Upper lobe of right lung (tissue), 1 donor: ENCODE results near the gene BRWD1. TPM values are rescaled to one million over a fixed set of nuclear protein-coding genes. Genes with fewer than 3 reads are reported as not detected.

Experiments
- ATAC-seq: fragments of 200-7000 bp; cut with Tn5 transposase; one replicate; pipeline ENCODE4 v1.9.1; 2020; ENCODE audit warnings: mild to moderate bottlenecking, moderate library complexity
- DNase-seq: peaks from one replicate; pipeline ENCODE4 v3.0.0-alpha.2; 2020
- H3K27ac ChIP-seq: fragments of 200-600 bp; one replicate; pipeline ENCODE4 v1.8.0; 2022
- H3K27me3 ChIP-seq: fragments of 200-600 bp; one replicate; pipeline ENCODE4 v1.8.0; 2022; ENCODE audit warnings: mild to moderate bottlenecking
- H3K36me3 ChIP-seq: fragments of 200-600 bp; one replicate; pipeline ENCODE4 v1.8.0; 2022
- H3K4me1 ChIP-seq: fragments of 200-600 bp; one replicate; pipeline ENCODE4 v1.8.0; 2022
- H3K4me3 ChIP-seq: fragments of 200-600 bp; one replicate; pipeline ENCODE4 v1.8.0; 2022; ENCODE audit warnings: mild to moderate bottlenecking
- H3K9me3 ChIP-seq: fragments of 200-600 bp; one replicate; pipeline ENCODE4 v1.8.0; 2022
- intact Hi-C: fragments of 100-400 bp; cut with DNase I; formaldehyde crosslinking; loops from one replicate; pipeline ENCODE4 v1.11.0; 2022
- total RNA-seq: library from RNA; stranded (reverse); fragmentation: NEBNext Ultra II Directional; extraction: Animal tissue kit (Norgen Biotek cat#: 25700); gene quantifications from one replicate; pipeline ENCODE4 v1.2.1, GENCODE V29; 2021
- TF ChIP-seq, protein P1 (sequence below): fragments of 200-600 bp; IDR thresholded peaks from one replicate; pipeline ENCODE4 v1.8.0; 2022; ENCODE audit warnings: antibody characterized with exemption
- donor health status: DM: no; HTN: yes; CAD: no; lungs with severe emphysema.

BRWD1 gene
- total RNA-seq, 1 donor from 2014 or later: 40.5 TPM

DNA sequence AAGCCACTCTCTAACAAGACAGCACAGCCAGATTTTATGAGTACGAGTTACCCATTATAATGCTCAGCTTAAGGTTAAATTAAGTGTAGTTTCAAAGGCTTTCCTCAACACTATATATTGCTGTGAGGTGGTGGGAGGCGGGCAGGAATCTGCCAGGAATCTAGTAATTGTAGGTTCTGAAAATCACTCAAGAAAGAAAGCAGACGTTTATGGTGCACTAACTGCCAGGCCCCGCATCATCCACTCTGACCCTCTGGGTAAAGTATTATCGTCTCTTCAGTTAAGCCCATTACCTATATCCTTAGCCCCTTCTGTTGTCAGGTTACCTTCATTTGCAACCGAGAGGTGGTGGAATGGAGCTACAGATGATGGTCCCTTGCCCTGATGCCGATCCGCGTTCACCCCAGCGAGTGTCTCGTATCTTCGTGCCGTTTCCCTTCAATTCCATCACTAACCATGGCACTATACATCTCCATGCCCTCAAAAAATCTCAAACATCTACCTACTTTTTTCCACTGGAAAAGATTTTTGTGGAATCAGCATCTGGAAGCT is 23.1 kb upstream of the BRWD1 start:
- ATAC-seq: no peak
- H3K4me1 ChIP-seq: no peaks in the 10 kb centered on the region
- no peak for DNase-seq
- no peaks in the 10 kb centered on the region for H3K9me3 ChIP-seq
- H3K4me3 ChIP-seq: no peak overlapping the region
- no peak overlapping the region for H3K27ac ChIP-seq
- H3K27me3 ChIP-seq: no peaks in the 10 kb centered on the region
- TF ChIP-seq, protein P1, sequence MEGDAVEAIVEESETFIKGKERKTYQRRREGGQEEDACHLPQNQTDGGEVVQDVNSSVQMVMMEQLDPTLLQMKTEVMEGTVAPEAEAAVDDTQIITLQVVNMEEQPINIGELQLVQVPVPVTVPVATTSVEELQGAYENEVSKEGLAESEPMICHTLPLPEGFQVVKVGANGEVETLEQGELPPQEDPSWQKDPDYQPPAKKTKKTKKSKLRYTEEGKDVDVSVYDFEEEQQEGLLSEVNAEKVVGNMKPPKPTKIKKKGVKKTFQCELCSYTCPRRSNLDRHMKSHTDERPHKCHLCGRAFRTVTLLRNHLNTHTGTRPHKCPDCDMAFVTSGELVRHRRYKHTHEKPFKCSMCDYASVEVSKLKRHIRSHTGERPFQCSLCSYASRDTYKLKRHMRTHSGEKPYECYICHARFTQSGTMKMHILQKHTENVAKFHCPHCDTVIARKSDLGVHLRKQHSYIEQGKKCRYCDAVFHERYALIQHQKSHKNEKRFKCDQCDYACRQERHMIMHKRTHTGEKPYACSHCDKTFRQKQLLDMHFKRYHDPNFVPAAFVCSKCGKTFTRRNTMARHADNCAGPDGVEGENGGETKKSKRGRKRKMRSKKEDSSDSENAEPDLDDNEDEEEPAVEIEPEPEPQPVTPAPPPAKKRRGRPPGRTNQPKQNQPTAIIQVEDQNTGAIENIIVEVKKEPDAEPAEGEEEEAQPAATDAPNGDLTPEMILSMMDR: no peak
- intact Hi-C loops: no loop called here
- peaks cover 10% of the 10 kb centered on the region for H3K36me3 ChIP-seq

DNA sequence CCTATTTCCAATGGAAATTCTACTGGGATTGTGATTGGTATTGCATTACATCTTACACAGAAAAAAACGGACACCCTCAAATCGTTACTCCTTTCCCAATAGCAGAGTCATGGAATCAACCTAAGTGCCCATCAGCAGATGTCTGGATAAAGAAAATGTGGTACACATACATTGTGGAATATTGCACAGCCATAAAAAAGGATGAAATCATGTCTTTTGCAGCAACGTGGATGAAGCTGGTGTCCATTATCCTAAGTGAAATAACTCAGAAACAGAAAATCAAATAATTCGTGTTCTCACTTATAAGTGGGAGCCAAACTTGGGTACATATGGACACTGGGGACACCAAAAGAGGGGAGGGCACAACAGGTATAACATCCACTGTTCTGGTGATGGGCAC is 21.2 kb upstream of the BRWD1 start:
- H3K36me3 ChIP-seq: no peaks in the 10 kb centered on the region
- no peak overlapping the region for H3K27ac ChIP-seq
- ATAC-seq (no peak), DNase-seq (no peak)
- TF ChIP-seq, protein P1: no peak
- H3K9me3 ChIP-seq: no peaks in the 10 kb centered on the region
- intact Hi-C loops: no loop called here
- no peaks in the 10 kb centered on the region for H3K27me3 ChIP-seq
- H3K4me1 ChIP-seq: no peaks in the 10 kb centered on the region
- H3K4me3 ChIP-seq: no peak overlapping the region

GRCh38 chr21:39332175-39332574 is 18.7 kb upstream of the BRWD1 start:
- no peaks in the 10 kb centered on the region for H3K36me3 ChIP-seq
- H3K27me3 ChIP-seq: no peaks in the 10 kb centered on the region
- H3K9me3 ChIP-seq: no peaks in the 10 kb centered on the region
- TF ChIP-seq, protein P1: no peak
- no peaks in the 10 kb centered on the region for H3K4me1 ChIP-seq
- intact Hi-C loops: no loop called here
- H3K27ac ChIP-seq: no peak overlapping the region
- ATAC-seq: no peak
- no peak overlapping the region for H3K4me3 ChIP-seq
- no peak for DNase-seq

GRCh38 chr21:39330001-39330400 is 16.6 kb upstream of the BRWD1 start:
- intact Hi-C loops: no loop called here
- H3K27me3 ChIP-seq: no peaks in the 10 kb centered on the region
- H3K4me3 ChIP-seq: no peak overlapping the region
- no peak for DNase-seq
- TF ChIP-seq, protein P1: no peak
- no peaks in the 10 kb centered on the region for H3K36me3 ChIP-seq
- no peaks in the 10 kb centered on the region for H3K4me1 ChIP-seq
- no peaks in the 10 kb centered on the region for H3K9me3 ChIP-seq
- no peak for ATAC-seq
- no peak overlapping the region for H3K27ac ChIP-seq

DNA sequence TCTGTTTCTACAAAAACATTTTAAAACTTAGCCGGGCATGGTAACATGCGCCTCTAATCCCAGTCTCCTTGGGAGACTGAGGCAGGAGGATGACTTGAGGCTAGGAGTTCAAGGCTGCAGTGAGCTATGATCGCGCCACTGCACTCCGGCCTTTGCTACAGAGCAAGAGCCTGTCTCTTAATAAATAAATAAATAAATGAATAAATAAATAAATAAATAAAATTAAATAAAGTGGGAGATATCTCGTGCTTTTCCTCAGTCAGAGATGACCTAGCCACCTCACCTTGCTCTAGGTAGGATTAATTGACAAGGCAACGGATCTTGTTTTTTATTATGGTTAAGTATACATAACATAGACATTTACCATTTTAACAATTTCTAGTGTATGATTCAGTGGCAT is 14.3 kb upstream of the BRWD1 start:
- Histone ChIP-seq H3K9me3 (no peaks in the 10 kb centered on the region), H3K4me1 (no peaks in the 10 kb centered on the region), H3K27ac (no peak overlapping the region), H3K36me3 (no peaks in the 10 kb centered on the region), H3K4me3 (no peak overlapping the region), H3K27me3 (no peaks in the 10 kb centered on the region)
- no peak for ATAC-seq
- intact Hi-C loops: no loop called here
- DNase-seq: no peak
- TF ChIP-seq, protein P1: no peak
